ENCODE data around the gene GALNT12.

The GALNT12 gene

DNA sequence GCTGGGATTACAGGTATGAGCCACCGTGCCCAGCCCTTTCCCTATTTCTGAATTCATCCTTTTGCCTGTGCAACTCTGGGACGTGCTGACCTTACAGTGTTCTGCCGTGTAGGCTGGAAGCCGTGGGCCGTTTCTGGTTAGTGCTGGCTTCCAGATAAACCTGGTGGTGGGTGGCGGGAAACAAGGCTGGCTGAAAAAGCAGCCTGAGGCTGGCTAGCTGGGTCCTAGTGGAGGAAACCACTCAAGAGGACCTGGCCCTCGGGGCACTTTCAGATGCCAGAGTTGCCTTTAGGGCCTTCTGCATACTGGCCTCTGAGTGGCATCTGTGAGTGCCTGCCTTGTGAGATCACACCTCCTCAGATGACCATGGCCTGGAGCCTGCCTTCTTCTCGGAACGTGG is 26.9 kb downstream of the GALNT12 start:
- no peak for DNase-seq

DNA sequence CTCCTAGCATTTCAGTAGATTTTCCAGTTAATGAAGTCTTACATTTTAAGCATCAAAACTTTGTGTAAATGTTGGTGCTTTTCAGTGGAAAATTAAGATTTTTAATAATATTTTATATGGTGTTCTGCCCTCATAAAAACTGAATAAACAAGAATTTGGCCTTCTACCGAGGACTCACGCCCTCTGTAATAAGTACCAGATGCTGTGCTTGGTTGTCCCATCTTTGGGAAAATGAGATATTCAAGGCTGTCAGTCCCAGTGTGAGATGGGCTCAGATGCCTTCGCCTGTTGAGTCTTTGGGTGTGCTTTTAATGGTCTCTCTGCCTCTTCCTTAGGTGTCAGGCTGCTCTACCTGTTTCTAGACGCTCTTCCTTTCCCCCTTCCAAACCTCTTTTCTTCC is 28.7 kb downstream of the GALNT12 start:
- no peak for DNase-seq

GRCh38 chr9:98837516-98837915 is 30.0 kb downstream of the GALNT12 start:
- DNase-seq: no peak

- DNase-seq: no peak
These were observed 30.8 kb downstream of the GALNT12 start for GRCh38 chr9:98838155-98838867.

DNA sequence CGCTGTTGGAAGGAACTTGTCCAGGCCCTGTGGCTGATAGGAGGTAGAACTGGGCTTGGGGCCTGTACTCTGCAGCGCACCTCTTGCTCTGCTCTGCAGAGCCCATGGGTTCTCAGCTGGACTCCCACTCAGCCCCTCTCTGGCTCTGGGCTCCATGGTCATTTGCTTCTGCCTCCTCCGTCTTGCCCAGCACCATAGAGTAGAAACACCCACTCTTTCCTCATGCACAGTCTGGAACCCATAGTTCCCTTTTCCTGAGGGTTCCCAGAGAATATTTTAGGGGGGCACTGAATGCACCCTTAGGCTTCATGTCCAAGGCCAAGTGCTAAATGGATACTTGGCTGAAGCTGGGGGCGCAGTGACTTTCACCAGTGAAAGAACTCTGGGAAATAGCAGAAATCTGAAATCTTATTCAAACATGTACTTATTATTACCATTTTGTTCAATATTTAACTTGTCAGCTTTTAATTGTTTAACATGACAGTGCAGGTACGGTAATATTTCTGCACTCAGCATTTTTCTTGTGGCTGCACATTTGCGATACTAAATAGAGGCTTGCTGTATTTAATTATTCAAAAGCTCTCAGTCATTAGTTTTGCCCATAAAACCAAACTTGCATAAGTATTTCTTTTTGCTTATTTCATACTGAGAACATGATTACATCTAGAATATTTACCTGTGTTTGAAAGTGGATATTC is 31.5 kb downstream of the GALNT12 start:
- DNase-seq: no peak

GRCh38 chr9:98839724-98840123 is 32.3 kb downstream of the GALNT12 start:
- DNase-seq: no peak

DNA sequence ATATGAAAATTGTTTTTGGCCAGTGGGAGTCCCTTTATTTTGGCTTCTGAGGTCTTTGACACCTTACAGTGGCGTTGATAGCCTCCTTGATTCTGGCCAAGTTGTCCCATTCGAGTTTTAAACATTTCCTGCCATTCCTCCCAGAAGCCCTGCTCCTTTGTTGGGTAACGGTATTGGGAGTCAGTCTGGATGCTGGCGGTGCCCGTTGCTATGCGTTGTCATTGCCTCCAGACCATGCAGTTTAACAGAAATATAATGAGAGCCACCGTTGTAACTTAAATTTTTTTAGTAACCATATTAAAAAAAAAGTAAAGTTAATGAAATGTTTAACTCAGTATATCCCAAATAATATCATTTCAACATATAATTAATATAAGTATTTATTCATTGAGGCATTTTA is 35.0 kb downstream of the GALNT12 start:
- no peak for DNase-seq

GRCh38 chr9:98846081-98846480 is 38.6 kb downstream of the GALNT12 start:
- no peak for DNase-seq

- no peak for DNase-seq
These were observed 39.4 kb downstream of the GALNT12 start for GRCh38 chr9:98846879-98847278.

- peak; percentile 67 for DNase-seq
These were observed 41.1 kb downstream of the GALNT12 start for GRCh38 chr9:98848450-98849149.

- DNase-seq: no peak
These were observed 42.1 kb downstream of the GALNT12 start for GRCh38 chr9:98849563-98849962.

- DNase-seq: no peak
These were observed 43.6 kb downstream of the GALNT12 start for GRCh38 chr9:98850851-98851729.

- DNase-seq: no peak
These were observed 44.4 kb downstream of the GALNT12 start for GRCh38 chr9:98851730-98852459.

GRCh38 chr9:98852460-98852734 is 44.9 kb downstream of the GALNT12 start:
- DNase-seq: no peak

DNA sequence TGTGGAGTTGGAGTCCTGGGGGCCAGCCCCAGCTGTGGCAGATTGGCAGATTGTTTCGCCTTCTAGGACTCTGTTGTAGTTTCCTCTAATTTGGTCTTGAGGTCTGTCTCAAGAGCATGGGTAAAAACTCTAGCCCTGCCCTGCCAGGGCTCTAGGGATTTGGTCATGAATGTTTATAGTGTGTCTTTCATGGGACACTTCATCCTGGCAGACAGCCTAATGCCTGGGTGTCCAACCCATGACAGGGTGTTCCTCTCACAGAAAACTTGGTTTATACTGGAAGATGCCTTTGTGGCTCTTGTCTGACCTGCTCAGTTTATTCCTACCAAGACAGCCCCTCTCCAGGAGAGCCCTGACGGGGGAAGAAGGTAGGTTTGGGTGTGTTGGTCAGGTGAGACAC is 45.5 kb downstream of the GALNT12 start:
- DNase-seq: no peak

- DNase-seq: no peak
These were observed 46.8 kb downstream of the GALNT12 start for GRCh38 chr9:98854266-98854665.

DNA sequence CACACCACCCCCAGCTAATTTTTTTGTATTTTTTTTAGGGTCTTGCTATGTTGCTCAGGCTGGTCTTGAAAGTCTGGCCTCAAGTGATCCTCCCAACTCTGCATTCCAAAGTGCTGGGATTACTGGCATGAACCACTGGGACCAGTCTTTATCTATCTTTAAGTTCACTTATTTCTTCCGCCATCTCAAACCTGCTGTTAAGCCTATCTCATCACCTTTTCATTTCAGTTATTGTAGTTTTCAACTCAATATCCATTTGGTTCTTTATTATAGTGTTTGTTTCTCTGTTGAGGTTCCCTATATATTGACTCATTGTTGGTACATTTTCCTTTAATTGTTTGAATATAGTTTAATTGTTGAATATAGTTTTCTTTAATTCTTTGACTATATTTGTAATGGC is 48.1 kb downstream of the GALNT12 start:
- DNase-seq: no peak

GRCh38 chr9:98856982-98857381 is 49.5 kb downstream of the GALNT12 start:
- DNase-seq: no peak

DNA sequence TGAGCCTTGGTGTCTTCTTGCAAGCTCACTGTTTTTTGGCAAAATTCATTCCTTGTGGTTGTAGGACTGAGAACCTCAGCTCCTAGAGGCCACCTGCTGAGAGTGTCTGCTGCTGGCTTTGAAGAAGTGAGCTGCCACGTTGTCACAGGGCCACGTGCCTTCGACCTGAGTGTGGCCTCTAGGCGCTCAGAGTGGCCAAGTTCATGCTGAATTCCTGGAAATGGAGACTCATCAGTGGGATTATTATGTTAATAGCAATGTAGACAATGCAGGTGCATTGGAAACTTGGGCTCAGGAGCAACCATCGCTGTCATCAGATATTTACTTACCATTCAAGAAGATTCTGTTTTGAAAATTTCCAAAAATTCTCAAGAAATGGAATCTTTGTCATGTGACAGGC is 52.5 kb downstream of the GALNT12 start:
- no peak for DNase-seq

DNA sequence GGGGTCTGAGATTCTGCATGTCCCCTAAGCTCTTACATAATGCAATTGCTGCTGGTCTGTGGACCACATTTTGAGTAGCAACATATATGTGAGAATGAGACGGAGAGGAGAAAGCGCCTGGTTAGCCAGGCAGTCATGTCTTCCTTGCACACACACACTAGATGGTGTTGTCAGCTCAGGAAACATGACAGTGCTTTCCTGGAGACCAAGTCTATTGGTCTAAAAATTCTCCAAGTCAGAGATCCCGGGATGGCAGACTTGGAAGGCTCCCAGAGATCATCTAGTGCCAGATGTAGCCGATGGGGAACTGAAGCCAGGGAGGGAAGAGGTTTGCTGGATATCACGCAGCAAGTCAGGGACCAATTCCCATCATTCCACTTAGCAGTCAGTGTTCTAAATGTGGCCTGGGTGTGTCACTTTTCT is 53.4 kb downstream of the GALNT12 start:
- no peak for DNase-seq

GRCh38 chr9:98861781-98862504 is 54.5 kb downstream of the GALNT12 start:
- DNase-seq: no peak

DNA sequence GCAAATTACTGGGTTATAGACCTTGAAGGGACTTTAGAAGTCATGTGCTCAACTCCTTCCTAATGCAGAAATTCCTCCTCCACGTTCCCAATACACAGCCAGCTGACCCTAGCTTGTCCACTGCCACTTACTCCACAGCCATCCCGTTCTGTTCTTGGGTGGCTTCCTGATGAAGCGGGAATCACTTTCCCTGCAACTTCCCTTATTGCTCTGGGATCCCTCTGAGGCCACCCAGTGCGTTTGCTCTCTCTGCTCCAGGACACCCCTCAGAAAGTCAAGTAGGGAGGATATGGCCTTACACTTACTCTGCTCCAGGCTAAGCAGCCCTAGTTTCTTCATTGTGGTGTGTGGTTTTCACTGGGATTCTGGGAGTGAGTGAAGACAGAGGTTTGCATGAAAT is 55.5 kb downstream of the GALNT12 start:
- no peak for DNase-seq

Measured in CD4-positive, alpha-beta T cell treated with Interleukin-15 for 1 hour (primary cell).